ENCODE measurements around the gene STAT1.

DNA sequence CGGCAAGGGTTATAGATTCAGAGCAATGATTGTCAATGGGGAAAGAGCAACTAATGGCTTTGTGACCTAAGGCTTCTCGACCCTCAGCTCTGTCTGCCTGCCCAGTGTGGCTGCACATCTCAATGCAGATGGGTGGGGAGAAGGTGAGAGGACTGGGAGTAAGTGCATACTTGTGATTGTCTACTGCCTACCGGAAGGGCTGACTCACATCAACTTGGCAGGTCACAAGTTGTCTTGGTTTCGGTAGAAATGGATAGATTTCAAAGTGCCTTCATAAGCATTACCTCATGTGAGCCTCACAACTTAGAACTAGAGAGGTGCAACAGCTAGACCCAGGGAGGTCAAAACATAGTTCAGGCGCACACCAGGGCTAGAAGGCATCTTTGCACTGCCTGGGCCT is 29.4 kb downstream of the STAT1 start:
- TF ChIP-seq, protein P1, sequence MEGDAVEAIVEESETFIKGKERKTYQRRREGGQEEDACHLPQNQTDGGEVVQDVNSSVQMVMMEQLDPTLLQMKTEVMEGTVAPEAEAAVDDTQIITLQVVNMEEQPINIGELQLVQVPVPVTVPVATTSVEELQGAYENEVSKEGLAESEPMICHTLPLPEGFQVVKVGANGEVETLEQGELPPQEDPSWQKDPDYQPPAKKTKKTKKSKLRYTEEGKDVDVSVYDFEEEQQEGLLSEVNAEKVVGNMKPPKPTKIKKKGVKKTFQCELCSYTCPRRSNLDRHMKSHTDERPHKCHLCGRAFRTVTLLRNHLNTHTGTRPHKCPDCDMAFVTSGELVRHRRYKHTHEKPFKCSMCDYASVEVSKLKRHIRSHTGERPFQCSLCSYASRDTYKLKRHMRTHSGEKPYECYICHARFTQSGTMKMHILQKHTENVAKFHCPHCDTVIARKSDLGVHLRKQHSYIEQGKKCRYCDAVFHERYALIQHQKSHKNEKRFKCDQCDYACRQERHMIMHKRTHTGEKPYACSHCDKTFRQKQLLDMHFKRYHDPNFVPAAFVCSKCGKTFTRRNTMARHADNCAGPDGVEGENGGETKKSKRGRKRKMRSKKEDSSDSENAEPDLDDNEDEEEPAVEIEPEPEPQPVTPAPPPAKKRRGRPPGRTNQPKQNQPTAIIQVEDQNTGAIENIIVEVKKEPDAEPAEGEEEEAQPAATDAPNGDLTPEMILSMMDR (conservative IDR thresholded peaks at IDR 0.05; ENCODE audit: low read length) = no peak
- no peak for TF ChIP-seq EZH2phosphoT487 (IDR thresholded peaks at IDR 0.05; ENCODE audit: borderline replicate concordance)

Data from Loucy (cell line).